Cardiac muscle cell (in vitro differentiated cells and primary cell): ENCODE data around the gene CCN2. TPM values are rescaled to one million over a fixed set of nuclear protein-coding genes. Genes with fewer than 3 reads are reported as not detected.

Experiments
- polyA plus RNA-seq: library from polyadenylated mRNA; unstranded; fragments of >200 nt; fragmentation: Nextera tagmentation; extraction: Ambion mirVana; gene quantifications from 2 replicates; pipeline ENCODE4 v1.2.1, GENCODE V29; 2016
- total RNA-seq: library from RNA; depleted of rRNA; stranded (reverse); fragments of >200 nt; gene quantifications from 2 replicates; pipeline ENCODE4 v1.2.3, GENCODE V29; 2016

Gene CCN2
- total and polyA plus RNA-seq, 2 experiments from 2014 or later = 20.1 to 44.3 TPM

Other genes starting within 250 kb of the CCN2 start
- not detected in 2 replicates for gene OR2A4, start 250.0 kb downstream of the CCN2 start, total RNA-seq
- gene OR2A4, start 250.0 kb downstream of the CCN2 start, polyA plus RNA-seq = not detected in 2 replicates
- gene CTAGE9, start 240.4 kb downstream of the CCN2 start, total RNA-seq = not detected in 2 replicates
- gene CTAGE9, start 240.4 kb downstream of the CCN2 start, polyA plus RNA-seq = not detected in 2 replicates
- 1.2 and 3.1 TPM in 2 replicates for gene ENPP1, start 143.4 kb downstream of the CCN2 start, total RNA-seq
- gene ENPP1, start 143.4 kb downstream of the CCN2 start, polyA plus RNA-seq = 0.84 and 1.2 TPM in 2 replicates